OCI-LY7 (cell line): ENCODE results near the gene BNC1.

ENCODE experiments used
- CTCF ChIP-seq: fragments of 200-600 bp; sonication (generic); conservative IDR thresholded peaks from 2 replicates; pipeline ENCODE4 v1.5.1; 2014; ENCODE audit warnings: mild to moderate bottlenecking, antibody characterized with exemption, low read length, moderate library complexity, mixed read lengths
- EZH2phosphoT487 ChIP-seq: fragments of 200-600 bp; sonication (generic); IDR thresholded peaks from 2 replicates; pipeline ENCODE4 v1.6.1; 2018; ENCODE audit warnings: low read depth, borderline replicate concordance, mild to moderate bottlenecking, mixed run types, antibody characterized with exemption, low read length, moderate library complexity, mixed read lengths

DNA sequence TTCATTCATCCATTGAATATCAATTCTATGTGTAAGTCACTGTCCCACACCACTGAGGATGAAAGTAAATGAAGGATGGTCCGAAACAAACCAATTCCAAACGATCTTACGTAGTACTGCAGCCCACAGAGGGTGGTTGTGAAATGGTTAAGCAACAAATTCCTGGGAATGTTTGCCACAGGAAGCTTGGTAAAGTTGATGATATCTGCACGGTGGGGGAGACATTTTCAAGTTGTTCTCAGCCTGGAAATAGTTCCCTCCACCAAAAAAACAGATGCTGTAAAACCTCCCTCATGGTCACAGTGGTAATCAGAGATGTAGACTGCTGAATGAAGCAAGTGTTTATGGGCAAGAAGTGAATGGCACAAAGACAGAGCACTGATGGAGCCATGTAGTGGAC, 35.9 kb upstream of the BNC1 start:
- no peak for TF ChIP-seq CTCF
- TF ChIP-seq EZH2phosphoT487 = no peak
